HUES6 (cell line): ENCODE data around the gene DCAF8.

Experiments used
- H3K27ac ChIP-seq: 2 replicates; pipeline ENCODE4 v1.7.0; 2013; ENCODE audit warnings: low read depth, mild to moderate bottlenecking, low read length, inconsistent platforms
- H3K27me3 ChIP-seq: 2 replicates; pipeline ENCODE4 v1.6.1; 2013; ENCODE audit warnings: low read length; ENCODE audit not compliant: control insufficient read depth, insufficient read depth
- H3K36me3 ChIP-seq: 2 replicates; pipeline ENCODE4 v1.6.1; 2013; ENCODE audit warnings: low read length; ENCODE audit not compliant: control insufficient read depth, insufficient read depth
- H3K4me1 ChIP-seq: 2 replicates; pipeline ENCODE4 v1.6.1; 2013; ENCODE audit warnings: low read length; ENCODE audit not compliant: control insufficient read depth, insufficient read depth
- H3K4me3 ChIP-seq: 2 replicates; pipeline ENCODE4 v1.5.1; 2013; ENCODE audit warnings: low read depth, low read length
- H3K9ac ChIP-seq: one replicate; pipeline ENCODE4 v1.6.1; 2013; ENCODE audit warnings: mild to moderate bottlenecking, low read length
- H3K9me3 ChIP-seq: 2 replicates; pipeline ENCODE4 v1.6.1; 2013; ENCODE audit warnings: low read depth, low read length; ENCODE audit not compliant: control insufficient read depth, insufficient read depth

DCAF8 gene

GRCh38 chr1:160243767-160244166 is 18.6 kb downstream of the DCAF8 start:
- H3K9ac ChIP-seq: no peak overlapping the region
- H3K27me3 ChIP-seq: no peaks in the 10 kb centered on the region
- H3K4me1 ChIP-seq: no peaks in the 10 kb centered on the region
- H3K27ac ChIP-seq: no peak overlapping the region
- peaks cover 52% of the 10 kb centered on the region for H3K36me3 ChIP-seq
- H3K4me3 ChIP-seq: no peak overlapping the region
- no peaks in the 10 kb centered on the region for H3K9me3 ChIP-seq

- peaks cover 92% of the 10 kb centered on the region for H3K36me3 ChIP-seq
- no peak overlapping the region for H3K27ac ChIP-seq
- no peaks in the 10 kb centered on the region for H3K9me3 ChIP-seq
- H3K9ac ChIP-seq: no peak overlapping the region
- H3K27me3 ChIP-seq: no peaks in the 10 kb centered on the region
- H3K4me3 ChIP-seq: no peak overlapping the region
- H3K4me1 ChIP-seq: no peaks in the 10 kb centered on the region
Measured at GRCh38 chr1:160239582-160240299, 22.6 kb downstream of the DCAF8 start.

GRCh38 chr1:160238408-160238807 is 23.9 kb downstream of the DCAF8 start:
- H3K27ac ChIP-seq: no peak overlapping the region
- H3K4me1 ChIP-seq: no peaks in the 10 kb centered on the region
- H3K27me3 ChIP-seq: no peaks in the 10 kb centered on the region
- peaks cover 94% of the 10 kb centered on the region for H3K36me3 ChIP-seq
- no peaks in the 10 kb centered on the region for H3K9me3 ChIP-seq
- H3K9ac ChIP-seq: no peak overlapping the region
- H3K4me3 ChIP-seq: no peak overlapping the region

- H3K4me1 ChIP-seq: no peaks in the 10 kb centered on the region
- peaks cover 93% of the 10 kb centered on the region for H3K36me3 ChIP-seq
- H3K27me3 ChIP-seq: no peaks in the 10 kb centered on the region
- H3K4me3 ChIP-seq: no peak overlapping the region
- no peak overlapping the region for H3K9ac ChIP-seq
- no peak overlapping the region for H3K27ac ChIP-seq
- no peaks in the 10 kb centered on the region for H3K9me3 ChIP-seq
Measured at GRCh38 chr1:160237558-160237957, 24.8 kb downstream of the DCAF8 start.

GRCh38 chr1:160236806-160237205 is 25.5 kb downstream of the DCAF8 start:
- no peaks in the 10 kb centered on the region for H3K4me1 ChIP-seq
- no peaks in the 10 kb centered on the region for H3K27me3 ChIP-seq
- H3K36me3 ChIP-seq: peaks cover 92% of the 10 kb centered on the region
- H3K9ac ChIP-seq: no peak overlapping the region
- H3K9me3 ChIP-seq: no peaks in the 10 kb centered on the region
- no peak overlapping the region for H3K4me3 ChIP-seq
- no peak overlapping the region for H3K27ac ChIP-seq

GRCh38 chr1:160232911-160233310 is 29.4 kb downstream of the DCAF8 start:
- no peak overlapping the region for H3K4me3 ChIP-seq
- peaks cover 92% of the 10 kb centered on the region for H3K36me3 ChIP-seq
- no peaks in the 10 kb centered on the region for H3K9me3 ChIP-seq
- H3K27me3 ChIP-seq: no peaks in the 10 kb centered on the region
- no peak overlapping the region for H3K27ac ChIP-seq
- no peaks in the 10 kb centered on the region for H3K4me1 ChIP-seq
- no peak overlapping the region for H3K9ac ChIP-seq

GRCh38 chr1:160228431-160228830 is 33.9 kb downstream of the DCAF8 start:
- Histone ChIP-seq H3K4me3 (no peak overlapping the region), H3K36me3 (peaks cover 93% of the 10 kb centered on the region), H3K4me1 (no peaks in the 10 kb centered on the region), H3K9ac (no peak overlapping the region), H3K27ac (no peak overlapping the region), H3K27me3 (no peaks in the 10 kb centered on the region), H3K9me3 (no peaks in the 10 kb centered on the region)

GRCh38 chr1:160227561-160227960 is 34.8 kb downstream of the DCAF8 start:
- Histone ChIP-seq H3K4me1 (no peaks in the 10 kb centered on the region), H3K9ac (no peak overlapping the region), H3K36me3 (peaks cover 95% of the 10 kb centered on the region), H3K27me3 (no peaks in the 10 kb centered on the region), H3K4me3 (no peak overlapping the region), H3K9me3 (no peaks in the 10 kb centered on the region), H3K27ac (no peak overlapping the region)

GRCh38 chr1:160227034-160227433 is 35.3 kb downstream of the DCAF8 start:
- H3K36me3 ChIP-seq: peaks cover 98% of the 10 kb centered on the region
- no peak overlapping the region for H3K27ac ChIP-seq
- no peak overlapping the region for H3K9ac ChIP-seq
- no peaks in the 10 kb centered on the region for H3K4me1 ChIP-seq
- no peak overlapping the region for H3K4me3 ChIP-seq
- no peaks in the 10 kb centered on the region for H3K27me3 ChIP-seq
- H3K9me3 ChIP-seq: no peaks in the 10 kb centered on the region

- H3K36me3 ChIP-seq: peaks cover 98% of the 10 kb centered on the region
- H3K4me3 ChIP-seq: no peak overlapping the region
- H3K27ac ChIP-seq: no peak overlapping the region
- no peaks in the 10 kb centered on the region for H3K27me3 ChIP-seq
- no peak overlapping the region for H3K9ac ChIP-seq
- H3K4me1 ChIP-seq: no peaks in the 10 kb centered on the region
- H3K9me3 ChIP-seq: no peaks in the 10 kb centered on the region
Measured at GRCh38 chr1:160226623-160227022, 35.7 kb downstream of the DCAF8 start.

- Histone ChIP-seq H3K9me3 (no peaks in the 10 kb centered on the region), H3K27ac (no peak overlapping the region), H3K4me1 (no peaks in the 10 kb centered on the region), H3K27me3 (no peaks in the 10 kb centered on the region), H3K4me3 (no peak overlapping the region), H3K9ac (no peak overlapping the region), H3K36me3 (peaks cover 97% of the 10 kb centered on the region)
Measured at GRCh38 chr1:160225345-160225744, 37.0 kb downstream of the DCAF8 start.
